GM12892 (cell line): ENCODE measurements around the gene CNGB1.

Experiments used
- POLR2A ChIP-seq: IDR thresholded peaks from 2 replicates; pipeline ENCODE4 v1.6.1; 2011; ENCODE audit warnings: low read depth, low read length, control low read depth
- POLR2AphosphoS5 ChIP-seq: IDR thresholded peaks from 2 replicates; pipeline ENCODE4 v1.6.1; 2011; ENCODE audit warnings: low read depth, low read length, control low read depth

DNA sequence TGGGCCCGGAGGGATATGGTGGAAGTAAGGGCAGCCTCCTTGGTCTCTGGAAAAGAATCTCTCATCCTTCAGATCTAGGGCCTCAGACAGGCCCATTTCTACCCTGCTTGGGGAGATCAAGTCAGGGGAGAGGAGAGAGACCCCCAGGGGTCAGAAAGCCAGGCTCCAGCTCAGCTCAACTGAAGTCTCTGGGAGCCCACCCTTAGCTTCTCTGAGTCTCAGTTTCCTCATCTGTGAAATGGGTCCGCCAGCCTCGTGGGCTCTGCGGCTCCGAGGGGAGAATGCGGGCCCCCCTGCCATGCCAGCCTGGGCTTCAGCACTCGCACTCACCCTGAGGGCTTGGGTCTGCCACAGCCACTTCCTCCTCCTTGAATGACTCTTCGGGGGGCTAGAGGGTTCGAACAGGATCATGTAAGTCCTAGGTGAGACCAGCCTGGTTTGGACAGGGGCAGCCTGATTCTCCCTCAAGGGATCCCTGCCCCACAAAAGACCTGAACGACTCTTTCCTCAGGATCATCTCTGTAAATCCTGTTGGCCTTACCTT, 6.7 kb downstream of the CNGB1 start:
- no peak for TF ChIP-seq POLR2AphosphoS5
- TF ChIP-seq POLR2A = no peak
